ENCODE results near the gene TRMU.
A peak's percentile ranks its signal among the peaks of the same experiment; 100 is the strongest.

TRMU gene

DNA sequence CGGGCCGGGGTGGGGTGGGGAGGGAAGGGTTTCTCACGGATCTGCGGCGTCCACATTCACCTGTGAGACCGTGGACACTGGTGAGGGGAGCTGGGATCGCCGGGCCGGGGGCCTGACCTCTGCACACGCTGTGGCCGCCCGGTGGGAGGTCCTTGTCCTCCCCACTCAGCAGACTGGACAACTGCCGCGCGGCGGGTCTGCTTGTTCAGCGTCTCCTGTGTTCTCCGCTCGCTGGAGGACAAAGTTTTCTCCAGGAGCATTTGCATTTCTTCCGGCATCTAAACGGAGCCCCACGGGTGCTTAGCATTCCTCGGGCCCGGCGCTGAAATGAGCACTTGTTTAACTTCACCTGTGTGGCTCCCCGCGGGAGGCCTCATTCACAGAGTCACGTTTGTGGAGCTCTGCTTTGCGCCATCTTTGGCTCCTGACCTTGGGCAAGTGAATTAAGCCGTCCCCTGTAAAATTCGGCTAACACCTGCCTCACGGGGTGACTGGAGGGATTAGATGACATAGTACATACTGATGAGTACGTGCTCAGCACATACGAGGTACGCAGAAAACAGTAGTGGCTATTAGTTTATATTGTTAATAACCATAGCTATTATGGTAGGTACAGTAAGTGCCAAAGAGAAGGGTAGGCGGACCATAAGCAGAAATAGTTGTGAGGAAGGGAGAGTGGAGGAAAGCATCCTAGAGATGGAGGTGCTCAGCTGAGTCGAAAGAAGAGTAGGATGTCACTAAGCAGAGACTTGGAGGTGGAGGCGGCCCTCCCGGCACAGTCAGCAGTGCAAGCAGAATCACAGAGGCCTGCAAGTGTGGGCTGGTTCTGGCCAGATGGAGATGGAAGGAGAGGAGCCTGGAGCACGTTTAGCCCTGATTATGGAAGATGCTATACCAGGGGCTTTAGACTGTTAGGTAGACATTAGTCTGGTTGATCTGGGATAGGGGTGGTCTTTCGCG, 885 bp downstream of the TRMU start:
- no peak for DNase-seq (ENCODE audit: low read depth)

DNA sequence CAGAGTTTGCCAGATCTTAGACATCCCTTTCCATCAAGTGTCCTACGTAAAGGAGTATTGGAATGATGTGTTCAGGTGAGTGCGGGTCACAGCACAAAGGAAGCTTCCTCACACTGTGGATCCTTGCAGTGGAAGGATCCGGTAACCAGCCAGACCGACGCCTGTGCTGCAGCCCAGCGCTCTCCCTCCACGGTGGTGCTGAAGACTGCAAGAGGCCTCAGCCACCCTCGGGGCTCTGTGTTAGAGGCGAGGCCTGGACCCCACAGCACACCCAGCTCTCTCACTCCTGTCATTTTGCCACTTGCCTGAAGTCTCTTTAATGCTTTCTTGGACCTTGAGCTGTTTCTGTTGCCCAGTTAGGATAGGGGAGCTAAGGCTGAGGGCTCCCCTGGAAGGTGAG, 2.4 kb downstream of the TRMU start:
- no peak for DNase-seq (ENCODE audit: low read depth)

DNA sequence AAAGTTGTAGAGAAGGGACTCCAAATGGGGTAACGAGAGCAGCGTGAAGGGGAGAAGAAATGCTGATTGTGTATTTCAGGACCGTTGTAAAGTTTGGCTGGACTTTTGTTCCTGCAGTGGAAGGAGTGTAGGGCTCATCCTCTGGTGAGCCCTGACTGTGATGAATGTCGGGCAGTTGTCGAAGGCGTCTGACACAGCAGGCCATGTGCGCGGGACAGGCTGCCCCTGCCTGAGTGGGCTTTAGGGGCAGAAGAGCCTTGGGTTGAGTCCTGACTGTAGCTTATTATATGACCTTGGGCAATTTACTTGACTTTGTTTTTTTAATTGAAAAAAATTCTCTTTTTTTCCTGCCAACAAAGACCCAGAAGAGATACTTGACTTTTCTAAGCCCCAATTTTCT, 3.1 kb downstream of the TRMU start:
- no peak for DNase-seq (ENCODE audit: low read depth)

DNA sequence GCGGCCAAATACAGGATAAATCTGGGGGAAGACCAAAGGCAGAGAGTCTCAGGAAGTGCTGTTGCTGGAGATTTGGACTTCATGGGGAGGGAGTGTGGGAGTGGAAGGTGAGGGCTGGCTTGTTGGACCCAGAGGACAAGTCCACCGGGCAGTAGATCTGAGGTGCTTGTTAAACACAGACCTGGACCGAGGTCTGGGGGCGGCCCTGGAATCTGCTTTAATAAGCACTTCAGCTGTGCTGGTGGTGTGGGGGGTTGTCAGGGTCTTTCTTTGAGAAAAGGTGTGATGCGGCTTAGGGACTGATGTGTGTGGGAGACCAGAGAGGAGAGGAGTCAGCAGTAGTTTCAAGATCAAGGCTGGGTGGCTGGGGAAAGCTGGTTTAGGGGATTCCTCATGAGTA, 4.4 kb downstream of the TRMU start:
- no peak for DNase-seq (ENCODE audit: low read depth)

DNA sequence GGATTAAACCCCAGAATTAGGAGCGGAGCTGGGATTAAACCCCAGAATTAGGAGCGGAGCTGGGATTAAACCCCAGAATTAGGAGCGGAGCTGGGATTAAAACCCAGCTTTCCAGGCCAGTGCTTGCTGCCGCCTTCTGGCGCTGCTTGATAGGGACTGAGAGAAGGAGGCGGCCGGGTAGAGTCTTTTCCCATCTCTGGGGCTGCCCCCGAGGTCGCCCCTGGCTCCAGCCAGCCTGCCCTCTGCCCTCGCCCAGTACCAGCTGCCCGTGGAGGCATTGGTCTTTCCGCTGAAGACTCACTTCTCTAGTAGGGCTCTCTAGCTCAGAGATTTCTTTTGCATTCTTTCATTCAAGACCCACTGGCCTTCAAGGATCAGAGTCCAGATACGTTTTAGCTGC, 5.2 kb downstream of the TRMU start:
- DNase-seq (ENCODE audit: low read depth), result no peak

DNA sequence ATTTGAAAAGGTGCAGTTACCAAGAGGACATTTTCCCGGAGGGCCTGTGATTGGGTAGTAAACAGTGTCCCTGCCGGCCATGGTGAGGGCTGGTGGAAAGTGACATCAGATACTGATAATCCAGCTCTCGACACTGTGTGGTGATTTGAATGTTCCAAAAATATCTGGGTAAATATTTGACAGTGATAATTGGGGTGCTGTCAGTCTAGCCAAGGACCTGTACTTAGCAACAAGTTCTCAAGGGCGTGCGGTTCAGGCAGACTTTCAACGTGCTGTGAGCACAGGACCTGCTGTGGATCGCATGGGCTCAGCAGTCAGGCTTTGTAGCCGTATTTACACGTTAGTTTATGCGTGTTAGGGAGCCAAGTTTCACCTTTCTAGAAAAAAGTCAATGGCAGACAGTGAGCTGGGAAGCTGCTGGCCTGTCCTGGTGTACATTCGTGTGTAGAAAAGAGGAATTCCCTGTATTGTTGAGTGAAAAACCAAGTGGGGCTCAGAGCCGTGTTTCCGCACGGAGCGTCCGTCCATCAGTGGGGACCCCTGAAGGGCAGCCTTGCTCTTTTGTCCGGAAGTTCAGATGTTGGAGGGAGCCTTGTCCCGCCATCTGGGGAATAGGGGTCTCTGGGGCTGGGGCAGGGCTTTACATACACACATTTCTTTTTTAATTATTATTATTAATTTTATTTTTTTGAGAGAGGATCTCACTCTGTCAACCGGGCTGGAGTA, 11.3 kb downstream of the TRMU start:
- DNase-seq (ENCODE audit: low read depth), result no peak

DNA sequence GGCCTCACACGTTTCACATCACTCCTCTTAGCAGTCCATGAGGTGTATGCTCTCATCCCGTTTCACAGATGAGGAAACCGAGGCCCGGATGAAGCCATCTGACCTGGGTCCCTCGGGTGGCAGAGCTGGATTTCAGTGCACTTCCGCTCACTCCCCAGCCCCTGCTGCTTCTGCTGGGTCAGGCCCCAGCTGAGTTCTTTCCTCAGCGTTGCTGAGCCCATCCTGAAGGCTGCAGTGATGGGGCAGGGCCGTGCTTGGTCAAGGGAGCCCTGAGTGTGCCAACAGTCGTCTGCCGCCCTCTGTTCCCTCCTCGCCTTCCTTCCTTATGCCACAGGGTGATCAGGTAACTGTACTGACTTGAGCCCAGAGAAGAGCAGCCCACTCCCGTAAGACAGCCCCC, 12.1 kb downstream of the TRMU start:
- no peak for DNase-seq (ENCODE audit: low read depth)

DNA sequence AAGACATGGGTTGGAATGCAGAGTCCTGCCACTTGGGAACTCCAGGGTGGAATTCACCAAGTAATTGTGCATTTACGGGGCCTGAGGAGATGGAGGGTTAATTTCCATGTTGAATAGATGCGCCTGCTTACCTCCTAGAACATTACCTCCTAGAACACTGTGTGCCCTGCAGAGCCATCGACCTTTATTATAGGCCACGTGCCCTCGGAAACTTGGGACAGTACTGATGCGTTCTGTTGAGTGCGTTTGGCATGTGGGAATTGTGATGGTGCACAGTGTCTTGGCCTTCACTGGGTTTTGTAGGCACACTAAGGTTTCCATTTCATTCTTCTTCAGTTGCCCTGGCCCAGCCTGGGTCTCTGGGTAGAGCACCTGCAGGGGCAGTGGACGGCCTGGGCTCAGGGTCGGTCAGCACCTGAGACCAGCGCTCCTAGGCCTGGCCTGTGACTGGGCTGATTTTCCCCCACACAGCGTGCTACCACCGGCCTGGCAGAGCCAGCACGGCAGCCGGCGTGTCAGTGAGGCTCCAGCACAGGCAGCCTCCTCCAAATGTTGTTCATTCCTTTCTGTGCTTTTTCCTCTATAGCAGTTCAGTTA, 12.7 kb downstream of the TRMU start:
- no peak for DNase-seq (ENCODE audit: low read depth)

DNA sequence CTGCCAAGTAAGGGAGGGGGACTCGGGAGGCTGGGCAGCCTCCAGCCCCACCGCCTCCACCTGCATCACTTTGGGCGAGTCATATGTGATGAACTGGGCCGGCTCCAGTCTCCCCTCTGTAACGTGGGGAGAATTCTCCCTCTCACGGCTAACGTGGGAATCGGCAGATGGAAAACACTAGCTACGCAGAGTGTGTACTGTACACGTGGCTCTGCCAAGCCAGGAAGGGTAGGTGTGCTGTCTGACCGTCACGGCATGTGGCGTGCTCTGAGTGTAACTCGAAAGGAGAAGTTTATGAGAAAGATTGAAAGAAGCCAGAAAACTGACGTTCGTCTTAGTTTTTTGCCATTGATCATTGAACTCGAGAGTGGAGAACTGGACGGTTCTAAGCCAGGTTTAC, 13.7 kb downstream of the TRMU start:
- DNase-seq (ENCODE audit: low read depth), result no peak

DNA sequence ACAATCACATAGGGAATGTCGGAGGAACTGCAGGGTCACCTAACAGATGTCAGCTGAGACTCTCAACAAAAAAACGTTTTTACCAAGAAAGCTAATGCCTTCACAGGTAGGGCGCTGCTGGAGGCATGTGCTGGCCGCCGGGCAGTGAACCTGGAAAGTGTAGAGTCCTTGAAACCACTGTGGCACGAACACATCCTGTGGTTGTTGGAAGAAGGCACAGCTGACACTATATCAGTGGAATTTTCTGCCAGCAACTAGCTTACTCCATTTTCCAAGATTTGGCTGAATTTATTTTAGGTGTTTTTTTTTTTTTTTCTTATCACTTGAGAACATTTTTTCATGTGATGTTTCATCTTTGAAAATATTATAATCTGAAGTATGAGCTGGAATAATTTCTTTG, 14.2 kb downstream of the TRMU start:
- DNase-seq (ENCODE audit: low read depth), result no peak

DNA sequence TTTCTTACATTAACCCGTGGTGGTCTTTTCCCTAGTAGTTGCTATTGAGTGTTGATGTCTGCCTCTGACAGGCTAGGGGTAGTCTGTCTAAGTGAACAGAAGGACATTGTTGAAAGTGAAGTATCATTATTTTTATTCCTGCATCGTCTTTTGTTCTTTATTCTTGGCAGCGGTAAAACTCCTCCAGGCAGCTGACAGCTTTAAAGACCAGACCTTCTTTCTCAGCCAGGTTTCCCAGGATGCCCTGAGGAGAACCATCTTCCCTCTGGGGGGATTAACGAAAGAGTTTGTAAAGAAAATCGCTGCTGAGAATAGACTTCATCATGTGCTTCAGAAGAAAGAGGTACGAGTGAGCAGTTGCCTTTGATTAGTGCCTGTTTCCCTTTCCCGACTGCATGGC, 14.6 kb downstream of the TRMU start:
- DNase-seq (ENCODE audit: low read depth), result no peak

DNA sequence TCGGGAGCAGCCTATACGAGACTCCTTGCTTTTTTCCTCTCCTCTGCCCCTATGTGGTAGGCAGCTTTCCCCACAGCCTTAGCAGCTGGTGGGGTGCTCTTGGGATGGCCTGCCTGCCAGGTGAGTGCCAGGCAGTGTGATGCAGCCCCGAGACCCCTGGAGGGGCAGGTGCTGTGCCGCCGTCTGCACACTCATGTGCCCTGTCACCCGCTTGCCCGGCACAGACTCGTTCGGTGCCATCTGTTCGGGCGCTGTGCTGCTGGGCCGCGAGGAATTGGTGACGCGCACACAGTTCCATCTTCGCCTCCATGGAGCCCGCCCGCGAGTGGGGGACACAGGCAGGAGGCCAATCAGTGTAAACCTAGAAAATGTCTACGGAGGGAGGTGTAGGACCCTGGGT, 15.1 kb downstream of the TRMU start:
- DNase-seq (ENCODE audit: low read depth), result no peak

DNA sequence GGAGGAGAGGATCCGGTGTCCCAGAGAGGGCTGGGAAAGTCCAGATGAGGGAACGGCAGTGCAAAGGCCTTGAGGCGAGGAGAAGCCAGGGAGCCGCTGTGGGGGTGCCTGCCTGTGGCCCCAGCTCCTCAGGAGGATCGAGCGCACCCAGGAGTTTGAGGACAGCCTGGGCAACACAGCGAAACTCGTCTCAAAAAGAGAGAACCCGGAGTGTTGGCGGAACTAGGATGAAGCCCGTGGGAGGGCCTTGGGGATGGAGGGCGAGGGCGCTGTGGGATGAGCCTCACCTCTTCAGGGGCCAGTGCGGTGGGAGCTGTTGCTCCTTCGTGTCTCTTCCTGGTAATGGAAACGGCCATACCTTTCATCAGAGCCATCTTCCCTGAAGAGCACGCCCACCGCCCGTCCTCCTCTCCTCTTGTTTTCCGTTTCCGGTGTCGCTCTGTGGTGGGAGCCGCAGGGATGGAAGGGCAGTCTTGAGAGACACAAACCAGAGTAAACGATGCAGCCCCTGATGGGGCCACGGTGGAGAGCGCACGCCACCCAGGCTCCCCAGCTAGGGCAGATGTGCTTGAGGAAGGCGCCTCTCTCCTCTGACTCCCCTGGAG, 15.7 kb downstream of the TRMU start:
- no peak for DNase-seq (ENCODE audit: low read depth)

DNA sequence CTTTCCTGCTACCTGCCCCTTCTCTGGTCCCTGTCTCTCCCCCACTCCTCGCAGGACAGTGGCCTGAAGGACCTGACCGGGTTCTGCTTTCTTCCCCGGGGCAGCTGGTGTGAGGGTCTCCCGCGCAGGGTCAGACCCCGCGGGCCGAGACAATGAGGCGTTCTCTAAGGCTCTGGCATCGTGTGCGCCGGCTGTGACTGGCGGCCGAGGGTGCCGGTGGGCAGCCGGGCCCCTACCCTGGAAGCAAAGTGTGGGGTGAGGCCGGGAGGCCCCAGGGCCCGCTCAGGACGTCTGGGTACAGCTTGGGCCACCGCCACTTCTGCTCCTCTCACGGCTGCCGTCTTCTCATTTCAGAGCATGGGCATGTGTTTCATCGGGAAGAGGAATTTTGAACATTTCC, 16.3 kb downstream of the TRMU start:
- DNase-seq (ENCODE audit: low read depth), result no peak

DNA sequence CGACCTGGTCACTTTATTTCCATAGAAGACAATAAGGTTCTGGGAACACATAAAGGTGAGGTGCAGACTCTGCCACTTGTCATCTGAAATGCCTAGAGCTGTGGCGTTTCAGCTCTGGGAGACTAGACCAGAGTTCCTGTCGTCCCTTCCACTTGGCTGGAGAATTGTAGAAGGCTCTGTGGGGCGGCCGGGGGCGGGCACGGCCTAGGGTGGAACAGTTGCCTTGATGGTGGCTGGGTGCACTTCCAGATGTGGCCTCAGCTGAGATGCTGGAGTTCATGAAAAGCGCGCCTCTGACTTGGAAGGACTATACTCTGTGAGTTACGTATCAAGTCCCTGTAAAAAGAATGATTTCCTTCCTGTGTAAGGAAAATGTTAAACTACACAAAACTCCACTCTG, 16.8 kb downstream of the TRMU start:
- DNase-seq (ENCODE audit: low read depth), result no peak

DNA sequence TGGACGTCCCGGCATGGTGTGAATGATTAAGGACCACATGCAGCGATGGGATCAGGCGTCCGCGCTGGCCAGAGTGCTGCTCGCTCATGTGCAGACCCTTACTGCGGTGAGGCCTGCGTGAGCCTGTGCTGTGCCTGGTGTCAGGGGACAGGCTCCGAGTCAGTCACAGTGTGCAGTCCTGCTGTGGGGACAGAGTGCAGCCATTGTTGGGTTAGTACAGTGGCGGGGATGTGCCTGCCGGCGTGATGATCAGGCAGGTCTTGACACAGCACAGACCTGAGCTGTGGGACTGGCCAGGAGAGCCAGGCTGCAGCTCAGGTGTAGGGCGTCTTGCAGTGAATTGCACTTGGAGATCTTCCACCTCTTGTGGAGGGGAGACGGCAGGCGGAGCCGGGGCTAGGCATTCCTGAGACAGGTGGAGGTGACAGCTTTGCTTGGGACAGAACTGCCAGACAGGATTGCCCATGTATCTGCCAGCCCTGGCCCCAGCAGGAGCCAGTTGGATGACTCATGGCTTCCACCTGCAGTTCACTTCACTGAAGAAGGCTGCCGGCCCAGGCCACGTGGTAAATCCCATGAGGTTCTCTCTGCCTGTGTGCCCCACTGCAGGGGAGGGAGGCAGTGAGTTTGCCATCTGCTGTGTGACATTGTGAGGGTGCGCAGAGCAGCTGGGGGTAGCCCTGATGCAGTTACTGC, 17.3 kb downstream of the TRMU start:
- DNase-seq (ENCODE audit: low read depth), result no peak

DNA sequence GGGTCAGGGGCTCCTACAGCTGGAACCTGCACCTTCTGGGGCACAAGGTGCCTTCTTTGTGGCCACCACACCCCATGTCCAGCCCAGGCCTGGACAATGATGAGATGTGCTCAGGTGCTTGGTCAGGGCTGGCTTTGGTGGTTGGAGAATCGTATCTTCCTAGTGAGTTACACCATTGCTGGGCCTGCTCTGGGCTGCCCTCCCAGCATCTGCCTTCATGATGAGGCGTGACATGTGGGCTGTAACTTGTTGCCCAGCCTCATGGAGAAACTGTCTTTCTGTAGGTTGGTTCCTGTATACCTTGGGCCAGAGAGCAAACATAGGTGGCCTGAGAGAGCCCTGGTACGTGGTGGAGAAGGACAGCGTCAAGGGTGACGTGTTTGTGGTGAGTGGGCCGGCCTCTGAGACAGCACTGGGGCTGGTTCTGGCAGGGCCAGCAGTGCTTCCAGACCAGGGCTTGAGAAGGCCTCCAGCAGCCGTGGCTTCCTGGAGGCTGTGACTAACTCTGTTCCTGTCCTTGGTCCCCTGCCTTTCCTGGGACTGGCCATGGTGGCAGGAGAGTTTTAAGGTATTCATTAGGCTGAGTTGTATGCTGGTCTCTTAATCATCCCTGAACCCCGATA, 18.1 kb downstream of the TRMU start:
- DNase-seq (ENCODE audit: low read depth), result no peak

DNA sequence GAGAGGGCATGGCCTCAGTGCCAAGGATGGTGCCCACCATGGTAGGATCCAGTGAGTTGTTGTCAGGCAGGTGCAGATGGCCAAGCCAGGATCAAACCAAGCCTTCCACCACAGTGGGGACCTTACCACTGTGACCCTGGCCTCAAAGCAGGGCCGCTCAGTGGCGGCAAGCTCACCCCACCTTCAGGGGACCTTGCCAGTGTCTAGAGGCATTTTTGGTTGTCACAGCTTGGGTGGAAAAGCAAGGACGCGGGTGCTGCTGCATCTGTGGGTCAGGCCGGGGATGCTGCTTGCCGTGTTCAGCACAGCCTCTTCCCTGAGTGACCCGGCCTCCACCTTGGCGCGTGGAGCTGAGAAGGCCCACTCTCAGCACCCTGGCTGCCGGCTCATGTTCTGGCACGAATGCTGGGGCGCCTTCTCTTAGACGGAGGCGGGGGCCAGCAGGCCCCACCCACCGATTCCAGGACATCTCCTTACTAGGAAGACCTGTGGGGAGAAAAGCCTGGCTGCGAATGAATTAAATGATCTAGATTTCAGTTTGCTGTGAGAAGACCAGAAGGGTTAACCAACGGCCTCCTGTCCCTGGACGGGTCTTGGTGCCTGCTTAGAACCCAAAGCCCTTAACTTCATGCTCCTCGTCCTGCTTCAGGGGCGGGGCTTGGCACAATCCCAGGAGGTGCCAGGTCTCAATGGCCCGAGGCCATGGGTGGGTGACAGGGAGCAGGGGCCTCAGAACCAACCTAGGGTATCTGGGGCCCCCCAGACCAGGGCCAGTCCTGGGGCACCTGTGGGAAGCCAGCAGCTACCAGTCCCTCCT, 18.9 kb downstream of the TRMU start:
- no peak for DNase-seq (ENCODE audit: low read depth)

DNA sequence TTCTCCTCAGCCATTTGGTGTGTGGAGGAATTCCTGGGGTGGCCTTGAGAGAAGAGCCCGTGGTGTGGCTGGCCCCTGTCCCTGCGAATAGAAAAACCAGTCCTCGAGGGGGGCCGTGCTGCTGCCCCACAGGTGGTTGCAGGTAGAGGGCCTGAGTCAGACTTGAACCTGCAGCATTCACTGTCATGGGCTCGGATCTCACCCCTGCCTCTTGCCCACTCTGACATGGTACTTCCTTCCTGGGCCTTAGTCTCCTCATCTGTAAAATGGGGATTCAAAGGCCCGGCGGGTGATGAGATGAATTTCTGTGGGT, 19.4 kb downstream of the TRMU start:
- no peak for DNase-seq (ENCODE audit: low read depth)

DNA sequence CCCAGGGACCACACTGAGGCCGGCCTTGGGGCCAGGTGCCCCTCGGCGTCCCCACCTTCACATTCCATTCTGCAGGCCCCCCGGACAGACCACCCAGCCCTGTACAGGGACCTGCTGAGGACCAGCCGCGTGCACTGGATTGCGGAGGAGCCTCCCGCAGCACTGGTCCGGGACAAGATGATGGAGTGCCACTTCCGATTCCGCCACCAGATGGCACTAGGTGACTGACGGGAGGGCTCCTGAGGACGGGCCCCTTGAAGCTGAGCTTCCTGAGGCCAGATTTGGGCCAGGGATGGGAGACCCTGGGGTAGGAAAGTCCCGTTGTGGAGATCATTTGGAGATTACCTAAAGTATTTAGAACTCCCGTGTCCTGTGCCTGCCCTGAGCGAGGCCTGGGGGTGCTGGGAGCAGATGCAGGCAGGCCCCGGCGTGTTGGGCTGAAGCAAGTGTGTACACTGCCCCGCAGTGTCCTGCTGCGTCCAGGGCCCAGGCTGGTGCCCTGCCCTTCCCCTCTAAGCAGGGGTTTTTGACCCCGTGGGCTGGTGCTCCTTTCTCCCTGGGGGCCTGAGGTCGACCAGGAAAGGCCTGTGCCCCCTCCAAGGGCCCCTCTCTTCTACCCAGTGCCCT, 20.0 kb downstream of the TRMU start:
- peak; percentile 49 for DNase-seq (ENCODE audit: low read depth)

Measured in activated gamma-delta T cell treated with anti-CD3 and anti-CD28 coated beads, Interleukin-2, amount 50 U/mL, for 16 hours (primary cell).